H54 (cell line): Measurements from ENCODE around the gene RTN4R.
"Not testable (repeated sequence)": the region's sequence is repeated elsewhere in the genome, so short reads cannot be mapped to it uniquely, and the experiment has no call there.

Experiments
- DNase-seq: peaks from one replicate; pipeline ENCODE4 v3.0.0; 2011; ENCODE audit warnings: low spot score, mixed read lengths; ENCODE audit not compliant: insufficient read length
- FAIRE-seq: peaks from 3 replicates; lab custom pipeline; 2011; peaks lifted over from hg19 to GRCh38; lab: Jason Lieb, UNC
- POLR2A ChIP-seq: IDR thresholded peaks from 2 replicates; pipeline ENCODE4 v1.6.1; 2011; ENCODE audit warnings: low read depth, mild to moderate bottlenecking, low read length

RTN4R gene

GRCh38 chr22:20306646-20307447, 38.7 kb upstream of the RTN4R start:
- DNase-seq, FAIRE-seq: not testable (repeated sequence)

DNA sequence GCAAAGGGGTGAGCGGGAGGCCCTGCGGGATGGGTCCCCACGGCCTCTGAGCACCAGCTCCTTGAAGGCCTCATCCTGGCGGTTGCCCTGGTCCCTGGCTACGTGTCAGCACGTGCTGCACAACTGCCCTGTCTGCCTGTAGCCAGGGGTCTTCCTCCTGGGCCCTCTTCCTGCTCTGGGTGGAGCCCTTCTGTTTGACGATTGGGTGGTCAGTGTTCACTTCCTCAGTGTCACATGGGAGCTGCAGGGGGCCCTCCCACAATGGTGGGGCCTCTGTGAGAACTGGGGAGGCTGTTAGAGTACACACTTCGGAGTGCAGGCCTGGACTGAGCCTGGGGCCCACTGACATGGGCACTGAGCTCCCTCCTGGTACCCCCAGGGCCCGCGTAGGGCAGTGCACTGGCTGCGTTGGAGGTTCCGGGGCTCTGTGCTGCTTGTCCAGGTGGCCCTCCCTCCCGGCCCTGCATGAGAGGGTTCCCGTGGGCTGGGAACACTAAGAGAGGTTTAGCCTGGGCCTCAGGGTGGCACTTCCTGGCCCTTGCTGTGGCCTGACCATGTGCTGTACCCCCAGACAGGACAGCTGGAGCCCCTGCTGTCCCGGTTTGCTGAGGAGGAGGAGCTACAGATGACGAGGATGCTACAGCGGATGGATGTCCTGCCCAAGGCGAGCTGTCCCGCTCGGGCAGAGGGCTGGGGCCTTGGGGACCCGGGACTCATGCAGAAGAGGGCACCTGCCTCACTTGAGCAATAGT, 38.0 kb upstream of the RTN4R start:
- no peak for TF ChIP-seq POLR2A
- DNase-seq (no peak), FAIRE-seq (no peak)

GRCh38 chr22:20305230-20305893, 37.2 kb upstream of the RTN4R start:
- DNase-seq, FAIRE-seq: not testable (repeated sequence)

DNA sequence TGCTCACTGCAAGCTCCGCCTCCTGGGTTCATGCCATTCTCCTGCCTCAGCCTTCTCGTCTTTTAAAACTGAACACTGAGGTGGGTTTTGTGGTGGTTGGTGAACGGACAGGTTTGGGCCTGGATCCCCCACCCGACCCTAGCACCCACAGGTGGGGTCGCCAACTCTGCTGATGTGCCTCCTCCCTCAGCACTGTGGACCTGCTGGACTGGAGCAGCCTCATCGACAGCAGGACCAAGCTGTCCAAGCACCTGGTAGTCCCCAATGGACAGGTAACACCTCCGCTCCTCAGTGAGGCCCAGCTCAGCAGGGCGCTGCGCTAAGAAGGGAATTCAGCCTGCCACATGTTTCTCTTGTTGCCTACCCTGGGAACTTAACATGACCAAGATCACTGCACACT, 36.5 kb upstream of the RTN4R start:
- no peak for DNase-seq
- no peak for TF ChIP-seq POLR2A
- FAIRE-seq: no peak

GRCh38 chr22:20303229-20303534, 35.1 kb upstream of the RTN4R start:
- FAIRE-seq, DNase-seq: not testable (repeated sequence)

- DNase-seq: no peak
- TF ChIP-seq POLR2A: no peak
- FAIRE-seq: no peak
These were observed 34.5 kb upstream of the RTN4R start for GRCh38 chr22:20302438-20303228.

DNA sequence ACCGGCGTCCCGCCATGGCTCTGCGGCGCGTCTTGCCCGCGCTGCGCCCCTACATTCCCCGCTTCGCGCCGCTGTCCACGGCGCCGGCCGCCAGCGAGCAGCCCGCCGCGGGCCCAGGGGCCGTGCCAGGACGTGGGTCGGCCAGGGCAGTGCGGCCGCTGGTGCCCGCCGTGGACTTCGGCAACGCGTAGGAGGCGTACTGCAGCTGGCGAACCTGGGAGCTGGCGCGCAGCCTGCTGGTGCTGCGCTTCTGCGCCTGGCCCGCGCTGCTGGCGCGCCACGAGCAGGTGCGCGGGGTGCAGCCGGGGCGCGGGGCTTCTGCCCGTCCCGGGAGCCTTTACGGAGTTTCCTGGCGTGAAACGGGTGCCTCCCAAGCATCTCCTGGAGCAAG, 31.6 kb upstream of the RTN4R start:
- DNase-seq (no peak), FAIRE-seq (no peak)
- TF ChIP-seq POLR2A: no peak

- TF ChIP-seq POLR2A: no peak
- DNase-seq (peak; percentile 65), FAIRE-seq (no peak)
These were observed 31.0 kb upstream of the RTN4R start for GRCh38 chr22:20298803-20299745.

- FAIRE-seq: no peak
- no peak for TF ChIP-seq POLR2A
- DNase-seq: no peak
These were observed 30.1 kb upstream of the RTN4R start for GRCh38 chr22:20298110-20298802.

- TF ChIP-seq POLR2A: no peak
- no peak for DNase-seq
- no peak for FAIRE-seq
These were observed 29.4 kb upstream of the RTN4R start for GRCh38 chr22:20297414-20298109.

GRCh38 chr22:20296598-20296997, 28.5 kb upstream of the RTN4R start:
- DNase-seq (no peak), FAIRE-seq (no peak)
- no peak for TF ChIP-seq POLR2A
